ENCODE data around the gene TMCC2.

DNA sequence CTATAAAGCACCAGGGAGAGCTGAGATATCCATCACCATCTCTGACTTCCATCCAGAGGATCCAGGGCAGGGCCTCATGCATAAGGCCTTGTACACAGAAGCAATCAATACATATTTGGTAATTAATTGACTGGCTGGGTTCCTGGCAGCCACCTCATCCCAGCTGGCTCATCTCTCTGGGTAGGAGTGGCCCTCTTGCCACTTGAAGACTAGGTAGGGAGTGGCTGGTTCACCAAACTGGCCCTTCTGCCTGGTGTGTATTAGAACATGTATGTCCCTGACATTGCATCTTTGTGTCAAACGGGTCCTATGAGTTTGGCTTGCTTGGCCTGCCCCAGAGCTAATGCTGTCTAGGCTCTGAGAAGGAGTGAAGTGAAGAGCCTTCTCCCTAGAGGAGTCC lies 82.0 kb downstream of the TMCC2 start:
- no peak for TF ChIP-seq POLR2A (IDR thresholded peaks at IDR 0.05)
- TF ChIP-seq, protein P1, sequence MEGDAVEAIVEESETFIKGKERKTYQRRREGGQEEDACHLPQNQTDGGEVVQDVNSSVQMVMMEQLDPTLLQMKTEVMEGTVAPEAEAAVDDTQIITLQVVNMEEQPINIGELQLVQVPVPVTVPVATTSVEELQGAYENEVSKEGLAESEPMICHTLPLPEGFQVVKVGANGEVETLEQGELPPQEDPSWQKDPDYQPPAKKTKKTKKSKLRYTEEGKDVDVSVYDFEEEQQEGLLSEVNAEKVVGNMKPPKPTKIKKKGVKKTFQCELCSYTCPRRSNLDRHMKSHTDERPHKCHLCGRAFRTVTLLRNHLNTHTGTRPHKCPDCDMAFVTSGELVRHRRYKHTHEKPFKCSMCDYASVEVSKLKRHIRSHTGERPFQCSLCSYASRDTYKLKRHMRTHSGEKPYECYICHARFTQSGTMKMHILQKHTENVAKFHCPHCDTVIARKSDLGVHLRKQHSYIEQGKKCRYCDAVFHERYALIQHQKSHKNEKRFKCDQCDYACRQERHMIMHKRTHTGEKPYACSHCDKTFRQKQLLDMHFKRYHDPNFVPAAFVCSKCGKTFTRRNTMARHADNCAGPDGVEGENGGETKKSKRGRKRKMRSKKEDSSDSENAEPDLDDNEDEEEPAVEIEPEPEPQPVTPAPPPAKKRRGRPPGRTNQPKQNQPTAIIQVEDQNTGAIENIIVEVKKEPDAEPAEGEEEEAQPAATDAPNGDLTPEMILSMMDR (IDR thresholded peaks at IDR 0.05) = no peak

All from prostate gland (tissue), 2 donors.